AML-193 (cell line): Measurements from ENCODE around the gene FCRL6.

Source experiments
- DNase-seq, 2 experiments: peaks; one replicate each; lab custom pipeline; 2025; lab: John Stamatoyannopoulos, UW

Gene FCRL6, protein sequence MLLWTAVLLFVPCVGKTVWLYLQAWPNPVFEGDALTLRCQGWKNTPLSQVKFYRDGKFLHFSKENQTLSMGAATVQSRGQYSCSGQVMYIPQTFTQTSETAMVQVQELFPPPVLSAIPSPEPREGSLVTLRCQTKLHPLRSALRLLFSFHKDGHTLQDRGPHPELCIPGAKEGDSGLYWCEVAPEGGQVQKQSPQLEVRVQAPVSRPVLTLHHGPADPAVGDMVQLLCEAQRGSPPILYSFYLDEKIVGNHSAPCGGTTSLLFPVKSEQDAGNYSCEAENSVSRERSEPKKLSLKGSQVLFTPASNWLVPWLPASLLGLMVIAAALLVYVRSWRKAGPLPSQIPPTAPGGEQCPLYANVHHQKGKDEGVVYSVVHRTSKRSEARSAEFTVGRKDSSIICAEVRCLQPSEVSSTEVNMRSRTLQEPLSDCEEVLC

DNA sequence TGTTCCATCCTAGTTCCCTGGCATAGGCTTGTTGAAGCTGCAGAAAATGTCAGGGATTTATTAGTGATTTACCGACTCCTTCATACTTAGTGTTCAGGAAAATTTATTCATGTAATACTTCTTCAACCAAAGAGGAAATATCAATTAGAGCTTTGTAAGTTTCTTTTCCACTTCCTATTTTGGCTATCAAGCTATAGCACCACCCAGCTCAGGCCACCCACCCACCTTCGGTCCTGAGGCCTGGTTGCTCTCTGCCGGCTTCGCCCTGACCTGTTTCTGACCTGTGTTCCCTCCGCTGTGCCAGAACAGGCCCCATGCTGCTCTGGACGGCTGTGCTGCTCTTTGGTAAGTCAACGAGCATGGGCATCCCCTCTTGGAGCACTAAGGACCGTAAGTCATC lies at the start of gene FCRL6:
TSS of gene FCRL6 (plus strand) at position 250 of the 400 bp plus-strand sequence. CDS start at position 315, 65 bp downstream.
- no peak for DNase-seq

DNA sequence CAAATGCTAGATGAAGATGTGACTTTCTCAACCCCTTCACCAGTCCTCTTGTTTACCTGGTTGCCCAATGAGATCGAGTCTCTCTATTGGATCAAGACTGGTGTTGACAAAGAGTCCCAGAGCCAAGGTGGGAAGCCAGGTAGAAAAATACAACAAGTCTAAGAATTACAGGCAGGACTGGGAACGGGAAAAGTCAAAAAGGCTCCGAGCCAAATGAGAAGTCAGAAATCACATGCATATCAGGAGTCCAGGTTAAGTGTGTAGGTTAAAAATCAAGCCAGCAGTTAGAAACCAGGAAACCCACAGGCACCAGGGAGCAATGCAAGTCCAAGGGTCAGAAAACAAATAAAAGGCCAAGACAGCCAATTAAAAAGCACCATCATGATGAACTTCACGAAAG lies 48.8 kb upstream of the FCRL6 start:
- no peak for DNase-seq

DNA sequence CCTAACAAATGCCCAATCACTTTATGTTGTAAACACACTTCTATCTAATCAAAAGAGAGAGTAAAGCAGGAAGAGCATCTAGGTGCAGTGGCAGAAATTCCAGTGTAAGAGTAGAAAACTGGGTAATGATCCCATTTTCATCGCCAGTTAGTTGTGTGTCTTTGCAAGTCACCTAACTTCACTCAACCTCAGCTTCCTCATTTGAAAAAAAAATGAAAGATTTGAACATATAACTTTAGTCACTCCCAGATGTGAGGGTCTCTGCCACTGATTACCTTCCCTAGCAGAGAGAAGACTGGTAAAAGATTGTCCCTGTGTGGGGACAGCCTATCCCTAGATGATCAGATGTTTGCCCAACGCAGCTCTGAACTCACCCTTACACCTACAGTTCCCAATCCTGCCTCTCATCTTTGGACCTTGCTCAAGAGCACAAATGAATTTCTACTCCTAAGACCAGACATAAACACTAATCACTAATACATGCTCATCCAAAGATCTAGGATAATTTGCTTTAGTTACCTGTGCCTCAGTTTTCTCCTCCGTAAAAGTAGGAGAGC lies 46.6 kb upstream of the FCRL6 start:
- DNase-seq = no peak

DNA sequence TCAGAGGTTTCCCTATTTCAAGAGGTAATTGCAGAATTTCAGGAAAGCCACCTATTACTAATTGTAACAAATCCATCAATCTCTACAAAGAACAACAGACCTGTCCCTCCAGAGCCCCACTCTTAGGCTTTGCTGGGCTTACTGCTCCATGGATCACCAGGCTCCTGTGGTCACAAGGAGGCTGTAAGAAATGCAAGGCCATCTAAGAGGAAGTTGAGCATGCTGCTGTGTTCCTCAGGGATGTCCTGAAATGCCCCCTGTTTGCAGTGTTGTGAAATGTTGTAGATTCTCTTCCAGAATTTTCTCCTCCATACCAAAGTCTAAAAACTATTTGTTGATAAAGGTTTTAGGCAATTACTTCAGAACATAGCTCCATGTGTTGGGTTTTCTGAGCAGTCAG lies 45.8 kb upstream of the FCRL6 start:
- DNase-seq = peak; percentile 60 to 65

DNA sequence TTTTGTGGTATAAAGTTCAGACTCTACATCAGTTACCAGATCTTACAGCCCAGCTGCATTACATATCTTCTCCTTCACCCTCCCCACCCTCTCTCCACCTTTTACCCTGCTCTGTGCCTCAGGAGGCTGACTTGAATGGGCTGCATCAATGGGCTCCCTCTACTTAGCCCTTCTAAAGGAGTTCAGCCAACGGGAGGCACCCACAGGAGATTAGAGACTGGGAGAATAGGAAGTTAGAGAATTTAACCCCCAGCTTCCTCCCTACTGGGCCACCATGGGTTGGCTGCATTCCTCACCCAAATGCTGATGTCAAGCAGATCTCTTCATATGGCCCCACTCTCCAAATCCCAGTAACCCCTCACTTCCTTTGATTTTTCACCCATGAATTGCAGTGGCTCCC lies 38.5 kb upstream of the FCRL6 start:
- DNase-seq = no peak

DNA sequence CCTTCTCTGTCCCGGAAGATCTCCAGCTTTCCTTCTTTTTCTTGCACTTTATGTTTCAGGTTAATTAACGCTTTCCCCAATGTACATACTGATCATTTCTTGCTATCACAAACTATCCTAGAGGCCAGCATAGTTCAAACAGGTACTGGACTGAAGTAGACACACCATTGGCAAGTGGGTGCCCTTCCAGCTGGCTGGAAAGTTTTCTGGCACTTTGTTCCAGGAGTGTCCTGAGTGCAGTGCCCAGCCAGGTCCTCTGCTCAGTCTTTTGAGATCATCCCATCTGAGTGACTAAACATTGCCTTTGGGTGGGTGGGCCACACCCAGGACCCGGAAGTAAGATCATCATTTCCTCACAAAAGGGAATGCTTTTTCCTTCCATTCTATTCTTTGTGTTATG lies 36.4 kb upstream of the FCRL6 start:
- no peak for DNase-seq

DNA sequence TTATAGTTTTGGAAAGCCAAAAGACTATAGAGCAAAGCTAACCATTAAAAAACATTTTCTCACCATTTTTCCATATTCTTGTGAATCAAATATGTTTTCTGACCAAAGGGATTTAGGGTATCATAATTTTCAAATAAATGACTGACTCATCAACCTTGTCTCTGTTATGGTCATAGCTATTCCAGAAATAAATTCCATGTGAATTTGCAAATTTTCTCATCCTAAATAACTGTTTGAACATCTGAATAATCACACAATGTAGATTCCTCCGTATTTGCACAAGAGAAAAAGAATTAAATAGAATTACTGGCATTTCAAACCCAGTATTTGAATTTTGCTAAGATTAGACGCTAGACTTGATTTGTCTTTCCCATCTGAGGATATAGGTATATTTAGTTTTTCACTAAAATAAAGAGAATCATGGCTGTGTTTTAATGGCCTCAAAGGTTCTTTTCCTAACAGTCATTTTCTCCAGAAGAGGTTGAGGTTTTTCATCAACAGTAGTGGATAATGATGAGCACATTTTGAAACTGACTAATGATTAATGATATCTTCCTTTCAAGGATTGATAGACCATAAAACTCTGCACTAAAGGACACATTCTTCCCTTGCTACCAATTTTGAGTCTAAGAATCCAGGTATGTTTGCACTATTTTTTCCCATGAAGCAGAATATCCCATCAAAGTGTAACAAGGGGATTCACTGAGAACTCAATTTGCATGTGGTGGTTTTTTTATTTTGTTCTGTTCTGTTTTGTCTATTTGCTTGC lies 30.8 kb upstream of the FCRL6 start:
- DNase-seq = no peak

DNA sequence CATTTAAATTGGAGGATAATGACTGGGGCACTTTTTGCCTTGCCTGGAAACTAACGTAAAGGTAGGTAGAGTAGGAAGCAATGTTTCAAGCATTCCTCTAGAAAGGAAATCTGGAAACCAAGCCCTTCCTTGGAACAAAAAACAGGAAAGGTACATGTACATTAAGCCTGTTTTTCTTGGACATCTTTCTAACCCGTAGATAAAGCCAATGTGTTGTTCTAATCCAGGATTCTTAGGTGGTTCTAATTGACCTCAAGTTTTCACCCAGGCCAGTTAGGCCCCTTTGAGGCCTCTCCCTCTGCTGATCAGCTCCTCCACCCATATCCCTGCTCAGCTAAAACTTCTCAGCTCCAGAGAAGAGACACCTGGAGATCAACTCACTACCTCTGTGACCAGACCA lies 27.7 kb upstream of the FCRL6 start:
- no peak for DNase-seq

DNA sequence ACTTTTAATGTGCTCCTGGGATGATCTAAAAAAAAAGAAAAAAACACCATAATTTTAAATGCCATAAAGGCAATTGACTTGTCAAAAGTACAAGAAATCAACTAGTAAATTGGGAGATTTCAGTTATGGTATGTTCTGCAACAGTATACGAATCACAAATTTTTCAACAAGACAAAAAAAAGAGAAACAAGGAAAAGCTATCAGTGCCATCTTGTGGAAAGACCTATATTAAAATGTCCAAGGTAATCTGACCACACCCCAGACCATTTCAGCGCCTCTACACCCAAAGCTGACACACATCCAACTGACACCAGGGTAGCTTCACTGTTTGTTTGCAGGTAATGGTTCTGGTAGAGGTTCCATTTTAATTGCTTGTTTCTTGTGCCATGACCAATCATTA lies 26.4 kb upstream of the FCRL6 start:
- DNase-seq = peak; percentile 36 to 45

DNA sequence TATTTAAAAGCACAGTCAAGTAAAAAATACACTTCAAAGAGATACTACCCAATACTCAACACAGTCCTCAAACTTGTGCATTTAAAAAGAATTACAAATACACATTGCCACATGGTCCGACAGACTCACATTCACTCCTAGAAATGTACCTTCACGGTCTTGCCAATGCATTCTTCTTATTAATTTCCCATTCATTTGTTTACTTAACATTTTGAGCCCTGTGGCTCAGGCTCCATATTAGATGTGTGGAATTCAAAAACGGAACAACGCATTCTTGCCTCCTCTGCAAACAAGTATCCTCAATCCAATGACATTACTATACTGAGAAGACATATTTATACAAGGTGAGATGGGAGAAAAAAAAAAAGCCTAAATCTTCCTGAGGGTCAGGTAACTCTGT lies 23.9 kb upstream of the FCRL6 start:
- no peak for DNase-seq

DNA sequence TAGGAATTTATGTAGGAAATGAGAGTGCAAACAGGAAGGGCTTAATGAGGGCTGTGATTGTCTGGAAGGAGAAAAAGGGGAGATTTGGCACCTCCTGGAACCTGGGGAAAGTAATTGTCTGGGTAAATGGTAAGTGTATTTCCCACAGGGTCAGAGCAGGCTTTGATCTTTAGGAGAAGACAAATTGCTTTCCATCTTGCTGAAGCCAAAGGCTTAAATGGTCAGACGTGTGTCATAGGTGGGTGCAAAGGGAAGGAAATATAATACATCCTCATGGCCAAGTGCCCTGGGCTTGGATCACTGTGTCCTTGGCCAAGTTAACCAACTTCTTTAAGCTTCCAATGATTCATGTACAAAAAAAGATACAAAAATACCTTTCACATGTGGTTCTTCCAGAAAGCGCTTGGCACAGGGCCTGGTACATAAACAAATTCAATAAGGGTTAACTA lies 22.7 kb upstream of the FCRL6 start:
- no peak for DNase-seq

DNA sequence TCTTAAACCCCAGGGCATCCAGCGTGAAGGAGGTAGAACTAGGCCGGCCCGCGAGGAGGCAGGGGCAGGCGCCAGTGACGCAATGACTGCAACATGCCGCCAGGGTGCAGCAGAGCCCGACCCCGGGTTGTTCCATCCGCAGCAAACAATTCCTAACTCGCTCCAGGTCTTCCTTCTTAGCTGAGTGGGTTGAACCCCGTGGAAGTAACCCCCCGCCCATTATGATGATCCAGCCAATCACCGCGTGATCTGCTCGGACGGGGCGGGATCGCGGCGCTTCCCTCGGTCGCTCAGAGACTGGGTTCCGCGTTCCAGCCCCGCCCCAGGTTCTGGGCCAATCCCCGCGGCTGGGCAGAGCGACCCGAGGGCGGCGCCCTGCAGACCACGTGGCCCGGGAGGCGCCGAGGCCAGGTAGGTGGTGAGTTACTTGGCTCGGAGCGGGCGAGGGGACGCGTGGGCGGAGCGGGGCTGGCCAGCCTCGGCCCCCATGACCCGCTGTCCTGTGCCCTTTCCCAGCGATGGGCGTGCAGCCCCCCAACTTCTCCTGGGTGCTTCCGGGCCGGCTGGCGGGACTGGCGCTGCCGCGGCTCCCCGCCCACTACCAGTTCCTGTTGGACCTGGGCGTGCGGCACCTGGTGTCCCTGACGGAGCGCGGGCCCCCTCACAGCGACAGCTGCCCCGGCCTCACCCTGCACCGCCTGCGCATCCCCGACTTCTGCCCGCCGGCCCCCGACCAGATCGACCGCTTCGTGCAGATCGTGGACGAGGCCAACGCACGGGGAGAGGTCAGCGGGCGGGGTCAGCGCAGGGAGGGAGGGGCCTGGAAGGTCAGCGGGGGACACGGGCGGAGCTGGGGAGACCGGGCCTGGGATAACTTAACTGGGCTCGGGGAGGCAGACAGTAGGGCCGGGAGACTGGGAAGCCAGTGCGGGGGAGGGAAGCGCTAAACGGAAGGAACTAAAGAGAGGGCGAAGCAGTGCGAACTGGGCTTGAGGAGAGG lies 21.3 kb upstream of the FCRL6 start, which contains the start of gene DUSP23:
TSS of gene DUSP23 (plus strand) at position 380 of the 1,000 bp plus-strand sequence. CDS start at position 519, 139 bp downstream.
- DNase-seq = no peak

DNA sequence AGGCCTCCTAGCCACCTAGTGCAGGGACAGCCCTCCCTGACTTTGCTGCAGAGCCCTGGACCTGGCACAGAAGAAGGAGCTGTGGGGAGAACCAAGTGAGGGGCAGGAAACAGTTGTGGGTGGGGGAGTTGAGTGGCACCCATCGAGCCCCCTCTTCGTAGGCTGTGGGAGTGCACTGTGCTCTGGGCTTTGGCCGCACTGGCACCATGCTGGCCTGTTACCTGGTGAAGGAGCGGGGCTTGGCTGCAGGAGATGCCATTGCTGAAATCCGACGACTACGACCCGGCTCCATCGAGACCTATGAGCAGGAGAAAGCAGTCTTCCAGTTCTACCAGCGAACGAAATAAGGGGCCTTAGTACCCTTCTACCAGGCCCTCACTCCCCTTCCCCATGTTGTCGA lies 20.2 kb upstream of the FCRL6 start:
- DNase-seq = no peak

DNA sequence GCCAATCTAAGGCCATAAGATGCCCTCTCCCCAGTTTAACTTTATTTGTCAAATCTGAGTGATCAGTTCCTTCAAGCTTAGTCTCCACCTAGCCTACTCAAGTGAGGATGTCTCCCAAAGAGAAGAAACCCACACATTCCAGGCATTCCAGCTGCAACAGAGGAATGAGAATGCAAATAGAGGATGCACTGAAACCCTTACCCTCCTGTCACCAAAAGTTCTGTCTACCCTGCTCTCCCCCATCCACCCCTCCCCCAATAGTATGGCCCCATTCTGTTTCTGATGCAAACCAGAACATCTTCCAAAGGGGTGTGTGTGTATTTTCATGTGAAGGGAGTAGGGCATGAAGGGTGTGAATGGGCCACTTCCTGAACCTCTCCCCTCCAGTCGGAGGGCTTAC lies 18.4 kb upstream of the FCRL6 start:
- DNase-seq = no peak

DNA sequence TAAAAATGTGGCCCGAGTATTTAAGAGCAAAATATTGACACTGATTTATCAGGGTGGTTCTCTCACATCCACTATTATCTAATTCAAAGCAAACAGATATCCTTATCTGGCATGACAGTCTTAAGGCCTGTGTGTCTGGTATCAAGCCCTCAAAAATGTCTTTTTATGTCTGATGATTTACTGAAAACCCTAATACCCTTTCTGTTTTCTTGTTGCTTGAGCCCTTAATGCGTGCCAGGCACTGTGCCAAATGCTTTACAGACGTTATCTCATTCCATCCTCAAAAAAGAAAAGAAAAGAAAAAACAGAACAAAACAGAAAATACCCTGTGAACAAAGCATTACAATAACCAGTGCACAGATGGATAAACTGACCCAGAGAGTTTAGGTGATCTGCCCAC lies 15.7 kb upstream of the FCRL6 start:
- DNase-seq = no peak

DNA sequence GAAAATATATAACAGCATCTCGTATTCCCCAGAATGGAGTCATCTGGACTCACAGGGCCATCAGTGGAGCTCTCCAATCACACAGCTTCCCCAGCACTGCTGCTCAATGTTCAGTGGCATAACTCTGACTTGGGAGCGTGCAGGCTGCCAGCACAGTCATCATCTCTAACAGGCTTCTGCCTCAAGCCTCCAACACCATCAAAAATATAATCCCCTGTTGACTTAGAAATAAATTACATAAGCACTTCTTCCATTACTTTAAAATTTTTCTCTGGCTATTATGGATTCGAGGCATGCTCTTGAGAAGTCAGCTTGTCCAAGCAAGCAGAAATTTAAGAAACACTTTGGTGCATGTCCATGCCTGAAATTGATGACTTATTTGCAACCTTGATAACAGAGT lies 15.2 kb upstream of the FCRL6 start:
- no peak for DNase-seq

DNA sequence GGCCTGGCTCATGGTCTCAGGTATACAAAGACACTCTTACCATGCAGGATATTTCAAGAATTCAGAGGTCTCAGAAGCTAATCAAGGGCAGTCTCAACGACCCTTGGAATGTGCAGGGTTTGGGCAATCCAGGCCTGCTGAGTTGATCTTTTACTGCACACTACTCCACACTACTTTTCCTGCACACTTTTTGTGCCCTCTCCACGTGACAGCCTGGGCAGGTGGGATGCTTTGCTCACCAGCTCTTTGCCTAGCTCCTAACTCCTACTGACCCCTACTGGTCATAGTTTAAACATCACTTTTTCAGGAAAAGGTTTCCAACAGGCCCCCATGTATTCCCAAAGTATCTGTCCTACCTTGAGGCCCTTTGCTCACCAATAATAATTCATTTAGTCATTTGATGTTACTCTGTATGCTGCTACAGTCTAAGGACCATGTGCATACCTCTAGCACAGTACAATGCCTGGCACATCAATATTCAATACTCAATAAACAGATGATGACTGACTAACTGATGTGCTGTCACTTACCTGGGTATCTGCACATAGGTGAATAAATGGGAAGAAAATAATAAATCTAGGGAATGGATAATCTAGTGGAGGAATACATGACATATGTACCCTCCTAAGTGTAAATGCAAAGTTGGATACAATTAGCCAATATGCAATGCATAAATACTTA lies 11.8 kb upstream of the FCRL6 start:
- DNase-seq = peak in 1 of 2 experiments; percentile 2

DNA sequence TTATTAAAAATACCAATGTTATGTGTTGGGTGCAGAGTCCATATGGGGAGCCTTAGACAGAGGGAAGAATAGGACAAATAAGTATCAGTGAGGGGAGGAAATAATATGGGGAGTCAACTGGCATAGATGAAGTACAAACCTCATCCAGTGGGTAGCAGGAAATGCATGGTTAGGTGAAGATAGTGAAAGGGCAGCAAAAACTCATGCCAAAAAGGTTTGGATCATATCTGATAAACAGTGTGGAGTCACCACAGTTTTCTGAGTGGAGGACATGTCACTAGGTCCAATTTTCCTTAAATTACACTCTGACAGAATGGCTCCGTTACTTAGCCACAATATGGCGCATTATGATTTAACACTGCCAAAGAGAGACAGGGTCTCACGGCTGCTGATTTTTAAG lies 11.1 kb upstream of the FCRL6 start:
- DNase-seq = no peak

DNA sequence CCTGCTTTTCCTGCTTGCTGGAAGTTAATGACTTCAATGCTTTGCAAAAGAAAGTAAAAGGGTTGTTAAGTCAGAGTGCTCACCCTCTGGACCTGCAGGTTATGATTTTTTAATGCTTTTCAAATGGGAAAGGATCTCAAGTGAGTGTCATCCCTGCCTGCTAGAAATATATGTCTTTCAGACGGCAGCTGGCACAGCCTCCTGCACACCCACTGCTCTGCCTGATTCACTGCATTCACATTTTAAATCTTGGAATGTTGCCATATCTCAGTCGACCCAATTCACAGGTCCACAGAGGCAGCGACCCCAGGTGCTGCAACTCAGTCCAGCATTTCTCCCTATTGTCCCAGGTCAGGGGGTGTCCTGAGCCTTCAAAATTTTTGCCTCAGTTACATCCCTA lies 10.7 kb upstream of the FCRL6 start:
- DNase-seq = no peak

DNA sequence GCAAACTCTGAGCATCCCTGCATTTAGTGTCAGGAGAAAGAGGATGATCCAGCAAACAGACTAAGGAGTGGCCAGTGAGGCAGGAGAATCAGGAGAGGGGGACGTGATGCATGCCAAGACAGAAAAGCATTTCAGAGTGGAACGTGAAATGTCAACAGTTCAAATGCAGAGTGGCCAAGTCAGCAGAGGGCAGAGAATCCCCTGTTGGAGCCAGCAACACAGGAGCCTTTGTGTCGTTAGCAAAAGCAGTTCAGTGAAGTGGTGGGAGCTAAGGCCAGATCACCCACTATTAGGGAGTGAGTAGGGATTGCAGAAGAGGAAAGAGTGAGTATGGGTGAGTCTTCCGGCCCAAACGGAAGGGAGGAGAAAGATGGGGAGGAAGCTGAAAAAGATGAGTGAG lies 6.6 kb upstream of the FCRL6 start:
- no peak for DNase-seq

DNA sequence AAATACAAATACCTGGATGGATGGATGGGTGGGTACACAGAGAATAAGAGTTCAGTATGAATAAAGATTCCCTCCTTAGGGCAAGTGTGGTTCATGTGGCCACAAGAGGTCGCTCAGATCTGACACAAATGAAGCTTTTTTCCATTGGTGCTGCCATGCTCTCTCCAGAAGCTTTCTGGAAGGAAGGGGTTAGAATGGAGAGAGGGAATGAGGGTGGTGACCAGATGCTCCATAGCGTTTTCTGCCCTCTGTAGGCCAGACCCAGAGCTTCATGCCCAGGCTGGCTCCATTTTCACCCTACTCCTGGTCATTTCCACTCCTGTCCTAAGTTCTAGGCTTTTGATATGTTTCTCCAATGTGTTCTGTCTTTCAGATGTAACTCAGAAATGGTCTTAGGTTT lies 3.3 kb upstream of the FCRL6 start:
- DNase-seq = peak; percentile 70 to 71
